HG02885 (cell line): ENCODE data around the gene UBE3B.
"Not testable (repeated sequence)": the region's sequence is repeated elsewhere in the genome, so short reads cannot be mapped to it uniquely, and the experiment has no call there.

ENCODE experiments used
- ATAC-seq: cut with Tn5 transposase; IDR thresholded peaks from one replicate; pipeline ENCODE4 v1.9.1; 2021; ENCODE audit warnings: mild to moderate bottlenecking; ENCODE audit not compliant: unreplicated experiment, poor library complexity

The UBE3B gene

DNA sequence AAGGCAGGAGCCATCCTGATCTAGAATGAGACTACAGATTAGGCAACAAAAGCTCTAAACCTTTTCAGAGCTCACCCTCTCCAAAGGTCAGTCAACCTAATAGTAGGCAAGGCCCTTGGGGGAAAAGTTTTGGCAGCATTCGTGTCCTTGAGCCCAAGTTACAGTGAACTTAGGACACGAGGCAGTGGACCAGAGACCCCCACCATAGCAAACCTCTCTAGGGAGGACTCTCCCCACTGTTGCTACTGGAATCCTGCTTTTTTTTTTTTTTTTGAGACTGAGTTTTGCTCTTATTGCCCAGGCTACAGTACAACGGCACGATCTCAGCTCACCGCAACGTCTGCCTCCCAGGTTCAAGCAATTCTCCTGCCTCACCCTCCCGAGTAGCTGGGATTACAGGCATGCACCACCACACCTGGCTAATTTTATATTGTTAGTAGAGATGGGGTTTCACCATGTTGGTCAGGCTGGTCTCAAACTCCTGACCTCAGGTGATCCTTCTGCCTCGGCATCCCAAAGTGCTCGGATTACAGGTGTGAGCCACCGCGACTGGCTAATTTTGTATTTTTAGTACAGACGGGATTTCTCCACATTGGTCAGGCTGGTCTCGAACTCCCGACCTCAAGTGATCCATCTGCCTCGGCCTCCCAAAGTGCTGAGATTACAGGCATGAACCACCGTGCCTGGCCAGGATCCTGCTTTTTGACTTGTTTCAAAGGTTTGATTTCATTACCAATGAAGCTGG lies 3.7 kb upstream of the UBE3B start:
- not testable (repeated sequence) for ATAC-seq

DNA sequence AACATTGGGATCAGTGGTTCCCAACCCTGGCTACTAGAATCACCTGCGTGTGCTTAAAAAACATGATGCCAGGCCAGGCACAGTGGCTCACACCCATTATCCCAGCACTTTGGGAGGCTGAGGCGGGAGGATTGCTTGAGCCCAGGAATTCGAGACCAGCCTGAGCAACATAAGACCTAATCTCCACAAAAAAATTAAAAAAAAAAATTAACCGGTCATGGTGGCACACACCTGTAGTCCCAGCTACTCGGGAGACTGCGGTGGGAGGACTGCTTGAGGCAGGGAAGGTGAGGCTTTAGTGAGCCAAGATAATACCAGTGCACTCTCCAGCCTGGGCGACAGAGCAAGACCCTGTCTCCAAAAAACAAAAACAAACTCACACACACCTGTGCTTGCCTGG lies 2.3 kb upstream of the UBE3B start:
- no peak for ATAC-seq

DNA sequence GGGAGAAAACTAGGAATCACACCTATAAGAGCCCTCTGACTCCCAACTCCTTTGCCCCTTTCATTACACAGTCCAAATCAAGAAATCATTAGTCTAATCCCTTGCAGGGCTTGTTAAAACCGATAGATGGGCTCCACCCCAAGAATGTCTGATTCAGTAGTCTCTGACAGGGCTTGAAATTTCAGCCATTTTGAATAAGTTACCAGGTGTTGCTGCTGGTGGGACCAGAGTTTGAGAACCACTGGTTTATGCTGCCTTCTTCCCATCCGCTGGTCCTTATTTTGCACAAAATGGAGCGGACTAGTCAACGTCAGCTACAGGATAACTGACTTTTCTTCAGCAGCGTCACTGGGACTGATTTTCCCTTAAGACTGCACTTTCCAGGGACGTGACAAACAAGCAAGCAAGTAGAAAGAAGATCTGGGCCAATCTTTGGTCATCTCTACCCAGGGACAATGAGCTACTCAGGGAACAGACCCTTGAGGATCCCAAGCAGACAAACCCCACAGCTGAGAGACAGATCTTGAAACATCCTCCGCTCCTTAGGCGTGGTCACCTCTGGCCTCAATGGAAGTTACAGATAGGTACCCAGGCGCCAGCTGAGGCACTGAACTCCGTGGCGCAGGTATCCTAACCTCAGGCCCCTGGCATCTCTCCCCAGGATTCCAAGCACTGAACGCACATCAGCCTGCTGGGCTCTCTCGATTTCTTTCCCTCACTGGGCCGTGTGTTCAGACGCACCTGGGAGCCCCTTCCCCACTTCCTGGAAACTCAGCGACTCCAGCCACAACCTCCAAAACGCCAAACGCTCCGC lies 1.2 kb upstream of the UBE3B start:
- no peak for ATAC-seq

DNA sequence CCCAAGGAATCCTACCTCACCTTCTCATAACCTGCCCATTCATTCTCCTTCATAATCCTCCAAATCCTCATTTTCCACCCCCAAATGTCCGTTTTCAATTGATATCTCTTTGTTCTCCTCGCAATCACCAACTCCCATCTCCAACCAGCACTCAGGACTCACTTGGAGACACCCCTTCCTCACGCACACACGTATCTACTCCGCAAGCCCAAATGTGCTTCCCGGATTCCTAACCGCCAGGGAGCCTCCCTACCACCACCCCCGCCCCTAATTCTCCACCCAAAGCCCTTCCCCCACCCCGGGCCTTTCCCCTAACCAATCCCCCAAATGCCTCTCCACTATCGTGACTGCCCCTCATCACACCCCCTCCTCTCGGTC lies 638 bp upstream of the UBE3B start:
- ATAC-seq = peak; percentile 6

DNA sequence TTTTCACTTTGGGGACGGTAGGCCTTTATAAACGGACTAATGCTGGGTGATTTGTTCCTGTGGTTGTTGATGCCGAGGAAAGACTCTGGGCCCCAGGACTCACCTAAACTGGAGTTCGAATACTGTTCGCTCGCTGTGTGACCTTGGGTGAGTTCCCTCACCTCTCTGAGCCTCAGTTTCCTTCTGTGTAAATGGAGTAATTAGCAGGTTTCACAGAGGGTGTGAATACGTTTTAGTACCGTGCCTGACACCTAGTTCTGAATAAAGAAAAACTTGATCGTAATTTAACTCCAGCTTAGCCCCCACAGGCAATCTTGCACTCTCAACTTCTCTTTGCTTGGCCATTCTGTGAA lies 505 bp downstream of the UBE3B start:
- no peak for ATAC-seq

DNA sequence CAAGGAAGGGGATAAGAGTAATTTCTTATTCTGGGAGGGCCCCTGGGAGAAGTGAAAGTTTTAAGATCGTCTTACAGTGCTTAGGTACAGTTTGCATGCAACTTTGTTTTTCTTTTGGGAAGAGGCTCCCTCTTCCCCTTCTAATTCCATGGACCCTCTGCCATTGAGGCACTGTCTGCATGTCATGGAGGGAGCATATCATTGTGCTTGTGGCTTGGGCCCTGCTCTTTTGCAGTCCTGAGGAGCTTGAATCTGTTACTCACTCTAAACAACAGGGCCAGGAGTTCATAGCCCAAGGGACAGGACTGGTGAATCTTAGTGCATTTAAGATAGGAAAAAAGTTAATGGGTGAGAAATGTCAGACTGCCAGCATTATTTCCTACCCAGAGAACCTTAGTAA lies 2.3 kb downstream of the UBE3B start:
- no peak for ATAC-seq

DNA sequence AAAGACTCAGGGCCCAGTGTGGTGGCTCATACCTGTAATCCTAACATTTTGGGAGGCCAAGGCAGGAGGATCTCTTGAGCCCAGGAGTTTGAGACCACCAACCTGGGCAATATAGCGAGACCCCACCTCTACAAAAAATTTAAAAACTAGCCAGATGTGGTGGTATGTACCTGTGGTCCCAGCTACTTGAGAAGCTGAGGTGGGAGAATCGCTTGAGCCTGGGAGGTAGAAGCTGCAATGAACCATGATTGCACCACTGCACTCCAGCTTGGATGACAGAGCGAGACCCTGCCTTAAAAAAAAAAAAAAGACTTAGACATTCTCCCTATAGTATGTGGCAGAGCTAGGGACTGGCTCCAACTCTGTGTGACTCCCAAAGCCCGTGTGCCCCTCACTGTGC lies 2.9 kb downstream of the UBE3B start:
- no peak for ATAC-seq

DNA sequence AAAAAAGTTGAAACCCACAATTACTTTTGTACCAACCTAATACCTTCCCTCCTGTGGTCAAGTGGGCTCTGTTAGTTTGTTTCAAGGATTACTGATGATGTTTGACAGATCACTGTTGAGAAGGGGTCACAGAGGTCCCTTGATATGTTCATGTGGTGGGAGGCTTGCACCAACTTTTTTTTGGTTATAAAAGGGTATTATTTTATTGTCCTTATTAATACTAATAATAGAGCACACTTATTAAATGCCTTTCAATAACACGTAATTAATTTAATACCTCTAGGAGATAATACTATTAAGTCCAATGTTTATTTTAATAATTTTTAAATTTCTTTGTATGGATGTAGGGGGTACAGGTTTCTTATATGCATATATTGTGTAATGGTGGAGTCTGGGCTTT lies 4.4 kb downstream of the UBE3B start:
- ATAC-seq = no peak

DNA sequence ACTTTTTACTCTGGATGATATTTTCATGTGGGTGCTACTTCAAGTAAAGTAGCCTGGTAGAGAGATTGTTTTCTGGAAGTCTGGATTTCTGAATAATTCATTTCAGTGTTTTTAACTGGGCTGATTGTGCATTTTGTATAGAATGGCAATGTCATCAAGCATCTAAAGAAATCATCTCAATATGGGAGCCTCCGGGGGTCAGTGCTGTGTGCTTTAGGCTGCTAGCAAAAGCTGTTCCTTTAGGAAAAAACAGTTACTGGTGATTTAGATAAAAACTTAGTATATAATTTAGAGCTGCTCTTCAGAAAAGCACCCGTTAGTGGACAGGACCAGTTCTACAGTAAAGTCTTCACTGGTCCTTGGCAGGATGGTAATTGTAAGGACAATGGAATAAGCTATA lies 5.1 kb downstream of the UBE3B start:
- no peak for ATAC-seq

DNA sequence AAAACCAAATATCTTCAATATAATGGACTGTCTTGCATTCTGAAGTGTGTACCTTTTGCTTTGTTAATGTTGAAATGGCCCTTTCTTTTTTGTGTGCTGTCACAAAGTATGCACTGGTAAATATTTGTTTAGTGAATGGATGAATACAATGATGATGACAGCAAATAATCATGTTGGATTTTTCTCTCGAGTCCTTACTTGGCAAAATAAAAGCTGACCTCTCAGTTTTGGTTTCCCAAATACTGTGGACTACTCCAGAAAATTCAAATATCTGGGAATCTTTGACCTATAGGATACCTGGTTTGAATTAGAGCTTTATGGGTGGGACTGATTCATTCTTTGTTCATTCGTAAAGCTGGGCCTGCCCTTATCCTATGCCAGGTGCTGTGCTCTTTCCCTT lies 5.5 kb downstream of the UBE3B start:
- no peak for ATAC-seq

DNA sequence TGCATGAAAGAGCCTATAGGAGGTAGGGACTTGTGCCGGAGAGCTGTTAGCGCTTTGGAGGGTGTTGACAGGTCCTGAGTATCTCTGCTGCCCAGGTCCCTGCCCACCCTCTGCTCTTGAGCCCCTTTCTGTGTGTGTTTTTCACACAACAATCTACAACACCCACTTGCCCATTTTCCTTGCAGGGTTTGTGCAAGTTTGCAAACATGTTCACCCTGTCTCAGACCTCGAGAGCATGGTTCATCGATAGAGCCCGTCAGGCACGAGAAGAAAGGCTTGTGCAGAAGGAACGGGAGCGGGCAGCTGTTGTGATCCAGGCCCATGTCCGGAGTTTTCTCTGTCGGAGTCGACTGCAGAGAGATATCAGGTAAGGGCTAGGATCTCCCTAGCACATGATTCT lies 5.9 kb downstream of the UBE3B start:
- ATAC-seq = no peak

DNA sequence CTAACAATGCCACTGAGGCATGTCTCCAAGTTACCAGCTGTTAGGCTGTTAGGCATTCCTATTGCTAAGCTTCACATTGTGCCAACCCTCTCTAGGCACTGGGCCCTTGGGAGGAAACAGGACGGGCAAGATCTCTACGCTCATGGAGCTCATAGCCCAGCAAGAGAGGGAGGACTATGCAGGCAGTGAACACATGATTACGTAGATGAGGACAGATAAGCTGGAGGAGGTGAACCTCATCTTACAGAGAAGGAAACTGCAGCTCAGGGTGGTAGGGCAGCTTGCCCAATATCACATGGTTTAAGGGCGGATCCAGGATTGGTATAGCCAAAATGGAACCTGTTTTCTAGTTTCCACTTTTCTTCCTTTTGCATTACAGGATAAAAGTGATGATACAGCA lies 7.8 kb downstream of the UBE3B start:
- ATAC-seq = no peak

DNA sequence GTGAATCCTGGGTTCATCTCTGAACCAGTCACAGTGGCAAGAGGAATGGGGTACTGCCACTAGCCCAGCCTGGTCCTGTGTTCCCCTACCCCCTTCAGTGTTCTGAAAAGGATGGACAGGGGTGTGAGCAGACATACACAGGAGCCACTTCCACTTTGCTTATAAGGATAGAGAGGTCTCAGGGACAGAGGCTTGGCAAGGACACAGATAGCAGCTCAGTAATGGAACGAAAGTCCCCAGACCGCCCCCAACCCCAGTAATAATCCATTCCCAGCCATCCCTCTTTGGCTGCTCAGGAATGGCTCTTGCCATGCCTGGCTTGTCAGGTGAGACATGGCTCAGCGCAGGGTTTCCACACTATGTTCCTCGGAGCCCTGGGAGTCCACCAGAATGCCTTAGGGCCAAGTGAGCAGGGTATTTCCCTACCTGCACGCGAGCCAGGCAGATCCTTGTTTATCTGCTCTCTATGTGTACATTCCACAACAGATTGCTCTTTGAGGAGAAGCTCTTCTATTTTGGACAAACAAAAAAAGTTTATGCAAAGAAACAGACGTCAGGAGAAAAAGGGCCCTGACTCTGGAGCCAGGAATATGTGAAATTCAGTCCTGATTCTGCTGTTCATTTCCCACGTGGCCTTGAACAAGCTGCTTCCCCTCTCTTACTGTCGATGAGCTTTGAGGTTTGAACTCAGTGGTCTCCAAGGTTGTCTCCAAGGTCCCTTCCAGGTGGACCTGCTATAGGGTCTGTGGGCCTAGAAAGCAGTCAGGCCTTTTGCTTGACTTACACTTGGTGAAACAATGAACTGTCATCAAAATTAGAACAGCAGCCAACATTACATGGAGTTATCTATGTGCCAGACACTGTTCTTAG lies 10.0 kb downstream of the UBE3B start:
- no peak for ATAC-seq

DNA sequence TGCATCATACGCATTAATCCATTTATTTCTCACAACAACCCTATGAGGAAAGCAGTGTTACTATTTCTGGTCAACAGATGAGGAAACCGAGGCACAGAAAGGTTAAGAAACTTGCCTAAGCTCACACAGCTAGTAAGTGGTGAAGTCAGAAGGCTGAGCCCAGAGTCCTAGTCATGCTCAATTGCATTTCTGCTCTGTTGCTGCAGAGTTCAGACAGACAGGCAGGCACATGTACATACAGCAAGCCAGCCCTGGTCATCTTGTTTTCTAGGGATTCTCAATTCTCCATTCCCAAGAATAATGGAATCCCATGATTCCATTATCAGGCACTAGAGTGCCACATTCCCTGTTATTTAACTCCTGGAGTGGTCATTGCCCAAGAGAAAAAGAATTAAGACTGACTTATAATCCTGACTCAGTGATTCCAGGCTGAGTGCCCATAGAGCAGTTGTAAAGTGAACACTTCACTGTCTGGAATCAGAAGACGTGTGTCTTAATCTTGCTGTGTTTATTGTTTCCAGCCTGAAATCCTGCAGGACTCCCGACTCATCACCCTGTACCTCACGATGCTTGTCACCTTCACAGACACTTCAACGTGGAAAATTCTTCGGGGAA lies 10.7 kb downstream of the UBE3B start:
- no peak for ATAC-seq

DNA sequence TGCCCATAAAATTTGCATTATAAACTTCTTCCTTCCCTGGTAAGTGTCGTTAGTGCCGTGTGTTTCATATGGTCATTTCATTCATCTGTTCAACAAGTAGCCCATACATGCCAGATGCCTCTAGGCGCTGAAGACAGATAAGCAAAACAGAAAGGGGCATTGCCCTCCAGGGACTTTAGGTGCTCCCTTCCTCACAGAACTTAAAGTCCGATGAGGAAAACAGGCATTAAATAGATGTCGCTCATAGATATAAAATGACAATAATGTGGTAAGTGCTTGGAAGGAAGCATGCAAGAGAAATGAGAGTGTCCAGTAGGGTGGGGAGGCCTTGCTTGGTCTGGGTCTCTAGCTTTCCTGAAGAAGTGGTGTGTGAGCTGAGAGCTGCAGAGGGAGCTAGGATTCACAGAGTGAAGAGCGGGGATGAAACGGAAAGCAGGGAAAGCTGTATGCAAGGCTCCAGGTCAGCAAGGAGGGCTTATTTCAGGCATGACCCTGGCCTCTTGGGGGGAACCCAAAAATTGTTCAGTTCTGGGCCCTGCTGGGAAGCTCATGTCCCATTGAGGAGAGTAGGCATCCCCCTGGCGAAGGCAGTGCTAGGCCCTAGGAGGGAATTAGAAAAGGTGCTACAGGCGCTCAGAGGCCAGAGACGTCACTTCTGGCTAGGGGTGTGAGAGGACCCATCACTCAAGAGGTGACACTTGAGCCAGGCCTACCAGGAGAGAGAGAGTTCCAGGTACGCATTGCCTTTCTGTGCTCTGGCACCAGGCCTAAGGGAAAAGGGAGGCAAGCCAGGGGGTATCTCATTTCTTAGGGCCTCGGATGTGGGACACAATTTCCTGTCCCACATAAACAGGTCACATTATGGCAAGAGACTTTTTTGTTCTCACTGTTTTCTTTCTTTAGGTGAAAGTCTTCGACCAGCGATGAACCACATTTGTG lies 11.9 kb downstream of the UBE3B start:
- no peak for ATAC-seq

DNA sequence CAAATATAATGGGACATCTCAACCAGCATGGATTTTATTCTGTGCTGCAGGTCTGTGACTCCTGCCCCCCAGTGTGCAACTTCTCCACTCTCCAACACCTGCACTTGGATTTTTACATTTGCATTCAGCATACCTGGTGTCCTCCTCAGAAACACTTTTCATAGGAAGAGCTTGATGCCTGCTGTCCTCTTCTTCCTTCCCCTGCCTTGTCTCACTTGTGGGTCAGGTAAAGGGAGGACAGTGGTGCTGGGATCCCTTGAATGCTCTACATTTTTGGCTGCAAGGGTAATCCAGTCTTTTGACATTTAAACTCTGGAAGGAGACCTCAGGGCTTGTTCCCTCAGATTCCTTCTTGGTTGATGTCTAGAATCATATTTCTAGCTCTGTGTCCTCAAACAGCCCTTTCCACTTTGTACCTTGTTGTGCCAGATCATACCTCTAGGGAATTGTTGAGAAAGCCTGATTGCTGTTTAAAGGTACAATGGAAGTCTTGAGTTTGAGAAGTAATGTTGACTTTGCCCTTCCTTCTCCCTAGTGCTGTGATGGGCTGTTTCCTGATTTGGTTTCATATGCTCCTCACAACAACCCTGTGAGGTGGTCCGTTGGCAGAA lies 12.6 kb downstream of the UBE3B start:
- no peak for ATAC-seq

DNA sequence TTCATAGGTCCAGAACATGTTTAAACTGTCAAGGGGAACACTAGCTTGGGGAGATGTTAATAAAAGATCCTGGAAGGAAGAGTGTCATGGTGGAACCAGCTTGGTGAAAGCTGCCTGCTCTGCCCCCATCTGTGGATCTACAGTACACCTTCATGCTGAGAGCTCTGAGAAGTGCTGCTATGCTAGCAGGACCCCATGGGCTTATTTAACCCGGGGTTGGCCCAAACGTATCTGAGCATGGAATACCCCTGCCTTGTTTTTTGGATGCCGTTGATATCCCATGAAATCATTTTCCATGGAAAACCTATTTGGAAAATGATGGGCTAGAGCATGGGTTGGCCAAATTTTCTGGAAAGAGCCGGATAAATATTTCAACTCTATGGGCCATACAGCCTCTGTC lies 14.2 kb downstream of the UBE3B start:
- no peak for ATAC-seq

DNA sequence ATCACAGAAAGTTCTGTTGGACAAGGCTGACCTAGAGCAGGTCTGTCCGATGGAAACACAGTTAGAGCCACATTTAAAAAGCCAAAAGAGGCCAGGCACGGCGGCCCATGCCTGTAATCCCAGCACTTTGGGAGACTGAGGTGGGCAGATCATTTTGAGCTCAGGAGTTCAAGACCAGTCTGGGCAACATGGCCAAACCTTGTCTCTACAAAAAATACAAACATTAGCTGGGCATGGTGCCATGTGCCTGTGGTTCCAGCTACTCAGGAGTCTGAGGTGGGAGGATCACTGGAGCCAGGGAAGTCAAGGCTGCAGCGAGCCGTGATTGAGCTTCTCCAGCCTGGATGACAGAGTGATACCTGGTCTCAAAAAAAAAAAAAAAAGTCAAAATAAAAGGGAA lies 14.9 kb downstream of the UBE3B start:
- no peak for ATAC-seq

DNA sequence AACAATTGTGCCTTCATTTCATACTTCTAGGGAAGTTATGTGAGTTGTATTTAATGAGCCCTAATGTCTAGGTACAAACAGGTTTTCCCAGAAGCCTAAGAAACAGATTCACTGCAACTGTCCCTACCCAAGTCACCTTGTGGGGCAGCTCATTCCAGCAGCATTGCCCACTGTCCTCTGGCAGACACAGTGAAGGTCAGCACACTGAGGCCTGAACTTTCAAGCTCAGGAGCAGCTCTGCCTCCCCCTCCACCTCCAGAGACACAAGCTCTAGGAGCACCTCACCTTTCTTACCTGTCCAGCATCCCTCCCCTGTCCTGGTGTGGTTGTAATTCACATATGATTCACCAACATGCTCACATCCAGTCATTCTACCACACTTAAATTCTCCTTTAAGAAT lies 15.7 kb downstream of the UBE3B start:
- ATAC-seq = no peak
